IMR-90 (cell line): Measurements from ENCODE around the gene TRIM36. TPM values are rescaled to one million over a fixed set of nuclear protein-coding genes. Genes with fewer than 3 reads are reported as not detected.

Experiments
- ATAC-seq: fragments of 200-7000 bp; cut with Tn5 transposase; 2 replicates; pipeline ENCODE4 v1.9.1; 2020; ENCODE audit warnings: low read depth, mild to moderate bottlenecking, moderate library complexity
- BruUV-seq: library from RNA; stranded (reverse); fragments of 400-500 nt; replicated peaks from 2 replicates; lab custom pipeline; 2021; lab: Mats Ljungman, UMichigan
- CTCF ChIA-PET: fragments of 300-600 bp; formaldehyde crosslinking; extraction: SDS; loops from one replicate; lab custom pipeline; 2021; ENCODE audit warnings: antibody characterized with exemption; lab: Yijun Ruan, JAX
- POLR2A ChIA-PET: fragments of 300-600 bp; sonication (Branson Sonifier 250); formaldehyde crosslinking; loops from one replicate; lab custom pipeline; 2022; ENCODE audit warnings: antibody characterized with exemption; ENCODE audit not compliant: unreplicated experiment; lab: Charles Lee
- DNase-seq: peaks from one replicate; pipeline ENCODE4 v3.0.0; 2013
- H2AFZ ChIP-seq: replicated peaks from 2 replicates; pipeline ENCODE3; 2013; ENCODE audit warnings: low read length, mild to moderate bottlenecking; ENCODE audit not compliant: poor library complexity
- H2AK5ac ChIP-seq: 2 replicates; pipeline ENCODE4 v1.6.1; 2013; ENCODE audit warnings: low read depth, low read length, inconsistent platforms
- H2AK9ac ChIP-seq: replicated peaks from 2 replicates; pipeline ENCODE3; 2013; ENCODE audit warnings: mild to moderate bottlenecking, low read depth, low read length, moderate library complexity; ENCODE audit not compliant: poor library complexity
- H2BK120ac ChIP-seq: 2 replicates; pipeline ENCODE4 v1.6.1; 2013; ENCODE audit warnings: low read depth, low read length, inconsistent platforms
- H2BK15ac ChIP-seq: 3 replicates; pipeline ENCODE4 v1.6.1; 2013; ENCODE audit warnings: low read depth, low read length, inconsistent platforms
- H2BK20ac ChIP-seq: 2 replicates; pipeline ENCODE4 v1.6.1; 2013; ENCODE audit warnings: low read depth, mild to moderate bottlenecking, inconsistent platforms, low read length, moderate library complexity
- H2BK5ac ChIP-seq: 2 replicates; pipeline ENCODE4 v1.6.1; 2013; ENCODE audit warnings: mild to moderate bottlenecking, low read depth, low read length, inconsistent platforms; ENCODE audit not compliant: poor library complexity, severe bottlenecking
- H3K14ac ChIP-seq: replicated peaks from 2 replicates; pipeline ENCODE4 v1.6.1; 2013; ENCODE audit warnings: low read depth, low read length, inconsistent platforms
- H3K18ac ChIP-seq: 2 replicates; pipeline ENCODE4 v1.6.1; 2013; ENCODE audit warnings: low read depth, low read length, control low read depth
- H3K23ac ChIP-seq: 2 replicates; pipeline ENCODE4 v1.6.1; 2013; ENCODE audit warnings: low read depth, low read length, inconsistent platforms
- H3K27ac ChIP-seq: 2 replicates; pipeline ENCODE4 v1.5.1; 2013; ENCODE audit warnings: mild to moderate bottlenecking, control low read depth, low read length; ENCODE audit not compliant: insufficient read depth
- H3K27me3 ChIP-seq: 2 replicates; pipeline ENCODE4 v1.6.1; 2013; ENCODE audit warnings: low read length; ENCODE audit not compliant: control insufficient read depth, insufficient read depth
- H3K36me3 ChIP-seq: 2 replicates; pipeline ENCODE4 v1.6.1; 2013; ENCODE audit warnings: low read length, mixed read lengths; ENCODE audit not compliant: control insufficient read depth, insufficient read depth
- H3K4ac ChIP-seq: 2 replicates; pipeline ENCODE4 v1.6.1; 2013; ENCODE audit warnings: low read depth, low read length, inconsistent platforms
- H3K4me1 ChIP-seq: 2 replicates; pipeline ENCODE4 v1.6.1; 2013; ENCODE audit warnings: low read length, mixed read lengths; ENCODE audit not compliant: control insufficient read depth, insufficient read depth
- H3K4me2 ChIP-seq: 2 replicates; pipeline ENCODE4 v1.6.1; 2013; ENCODE audit warnings: low read depth, mild to moderate bottlenecking, control low read depth, low read length, moderate library complexity
- H3K4me3 ChIP-seq: 2 replicates; pipeline ENCODE4 v1.5.1; 2013; ENCODE audit warnings: low read depth, mild to moderate bottlenecking, control low read depth, low read length, moderate library complexity; ENCODE audit not compliant: insufficient read depth
- H3K56ac ChIP-seq: 2 replicates; pipeline ENCODE4 v1.6.1; 2013; ENCODE audit warnings: low read length, inconsistent platforms; ENCODE audit not compliant: insufficient read depth; ENCODE audit errors: extremely low read depth
- H3K79me1 ChIP-seq, 2 experiments: 2 replicates each; pipeline ENCODE4 v1.6.1; 2013; ENCODE audit warnings: low read length in 2 of 2, inconsistent platforms in 1 of 2, low read depth in 1 of 2
- H3K9ac ChIP-seq: 2 replicates; pipeline ENCODE4 v1.6.1; 2013; ENCODE audit warnings: low read depth, low read length, control low read depth
- H3K9me1 ChIP-seq: 2 replicates; pipeline ENCODE4 v1.6.1; 2013; ENCODE audit warnings: low read length, inconsistent platforms; ENCODE audit not compliant: insufficient read depth
- H3K9me3 ChIP-seq: 2 replicates; pipeline ENCODE4 v1.6.1; 2013; ENCODE audit warnings: low read length; ENCODE audit not compliant: control insufficient read depth, insufficient read depth
- H4K20me1 ChIP-seq: 2 replicates; pipeline ENCODE4 v1.6.1; 2013; ENCODE audit warnings: low read length, inconsistent platforms; ENCODE audit not compliant: insufficient read depth
- H4K5ac ChIP-seq: 2 replicates; pipeline ENCODE4 v1.6.1; 2013; ENCODE audit warnings: mild to moderate bottlenecking, low read depth, low read length, control low read depth
- H4K8ac ChIP-seq, 2 experiments: 2 replicates each; pipeline ENCODE4 v1.6.1; 2013; ENCODE audit warnings: low read depth in 2 of 2, low read length in 2 of 2, control low read depth in 1 of 2, inconsistent platforms in 1 of 2
- H4K91ac ChIP-seq: 2 replicates; pipeline ENCODE4 v1.6.1; 2013; ENCODE audit warnings: low read depth, low read length, inconsistent platforms; ENCODE audit not compliant: insufficient read depth
- BHLHE40 ChIP-seq: fragments of 150-350 bp; IDR thresholded peaks from 2 replicates; pipeline ENCODE4 v1.6.1; 2016; ENCODE audit warnings: mild to moderate bottlenecking, low read depth, low read length
- CEBPB ChIP-seq: IDR thresholded peaks from 2 replicates; pipeline ENCODE4 v1.6.1; 2012; ENCODE audit warnings: low read depth, low read length, improper control_type of control experiment
- CHD1 ChIP-seq: IDR thresholded peaks from 2 replicates; pipeline ENCODE4 v1.6.1; 2012; ENCODE audit warnings: low read depth, low read length, improper control_type of control experiment
- FOS ChIP-seq: fragments of 150-350 bp; IDR thresholded peaks from 2 replicates; pipeline ENCODE4 v1.6.1; 2016; ENCODE audit warnings: low read depth, low read length
- MAFK ChIP-seq: IDR thresholded peaks from 2 replicates; pipeline ENCODE4 v1.6.1; 2012; ENCODE audit warnings: low read depth, low read length, improper control_type of control experiment
- MAZ ChIP-seq: IDR thresholded peaks from 2 replicates; pipeline ENCODE4 v1.6.1; 2012; ENCODE audit warnings: low read depth, mild to moderate bottlenecking, low read length, improper control_type of control experiment, moderate library complexity, borderline replicate concordance
- MXI1 ChIP-seq: IDR thresholded peaks from 2 replicates; pipeline ENCODE4 v1.6.1; 2012; ENCODE audit warnings: low read depth, mild to moderate bottlenecking, low read length, moderate library complexity, borderline replicate concordance
- NFE2L2 ChIP-seq: fragments of 150-350 bp; IDR thresholded peaks from 2 replicates; pipeline ENCODE4 v1.6.1; 2016; ENCODE audit warnings: low read depth, mild to moderate bottlenecking, low read length
- POLR2A ChIP-seq: IDR thresholded peaks from 2 replicates; pipeline ENCODE4 v1.6.1; 2012; ENCODE audit warnings: mild to moderate bottlenecking, low read depth, low read length
- RAD21 ChIP-seq: IDR thresholded peaks from 2 replicates; pipeline ENCODE4 v1.6.1; 2012; ENCODE audit warnings: low read length, improper control_type of control experiment
- RCOR1 ChIP-seq: IDR thresholded peaks from 2 replicates; pipeline ENCODE4 v1.6.1; 2012; ENCODE audit warnings: mild to moderate bottlenecking, low read length, improper control_type of control experiment; ENCODE audit not compliant: insufficient replicate concordance
- RFX5 ChIP-seq: IDR thresholded peaks from 2 replicates; pipeline ENCODE4 v1.8.0; 2012; ENCODE audit warnings: low read depth, mild to moderate bottlenecking, low read length, moderate library complexity
- SMC3 ChIP-seq: fragments of 150-350 bp; IDR thresholded peaks from 2 replicates; pipeline ENCODE4 v1.6.1; 2016; ENCODE audit warnings: low read depth, mild to moderate bottlenecking, antibody characterized with exemption, low read length, moderate library complexity
- WGBS, 2 experiments: methylation state at CpG; one replicate each; pipeline versions ENCODE4 v1.1.5 to v1.1.7; 2013; ENCODE audit warnings: missing lambda C conversion rate in 2 of 2; ENCODE audit not compliant: insufficient read length in 1 of 2; ENCODE audit errors: extremely low coverage in 2 of 2; 5-methylcytosine and 5-hydroxymethylcytosine counted together
- dilution Hi-C: fragments of 300-500 bp; cut with HindIII; formaldehyde crosslinking; loops from one replicate; pipeline ENCODE4 v1.14.3; 2018; ENCODE audit warnings: low sequenced_read_pairs; ENCODE audit not compliant: unreplicated experiment
- in situ Hi-C: fragments of 300-500 bp; cut with MboI; formaldehyde crosslinking; loops from 3 replicates; pipeline ENCODE4 v1.14.3; 2019; ENCODE audit warnings: low sequenced_read_pairs, inconsistent platforms, mixed read lengths
- intact Hi-C: fragments of 100-400 bp; cut with micrococcal nuclease; formaldehyde crosslinking; loops from 2 replicates; pipeline ENCODE4 v1.10.0; 2022
- polyA plus RNA-seq, 3 experiments: library from polyadenylated mRNA; depleted of rRNA; stranded (reverse); fragments of >200 nt; gene quantifications; 2 replicates each; pipeline ENCODE4 v1.2.3, GENCODE V29; 2012; ENCODE audit warnings: low replicate concordance in 1 of 3
- total RNA-seq: library from RNA; depleted of rRNA; stranded (reverse); fragments of >200 nt; gene quantifications from 2 replicates; pipeline ENCODE4 v1.2.3, GENCODE V29; 2012
- TF ChIP-seq, protein P1 (sequence below): conservative IDR thresholded peaks from 2 replicates; pipeline ENCODE4 v1.5.1; 2012; ENCODE audit warnings: mild to moderate bottlenecking, low read depth, low read length, improper control_type of control experiment
- TF ChIP-seq, protein P2 (sequence below): fragments of 150-350 bp; IDR thresholded peaks from 2 replicates; pipeline ENCODE4 v1.6.1; 2016; ENCODE audit warnings: low read depth, mild to moderate bottlenecking, low read length, moderate library complexity, borderline replicate concordance
- TF ChIP-seq, protein P3 (sequence below): fragments of 150-350 bp; IDR thresholded peaks from 2 replicates; pipeline ENCODE4 v1.6.1; 2017; ENCODE audit warnings: mild to moderate bottlenecking, antibody characterized with exemption, low read length, low read depth

Gene TRIM36
- total and polyA plus RNA-seq, 2 of the 4 experiments (the other 2 are of a cell fraction) = 0.10 to 0.18 TPM

DNA sequence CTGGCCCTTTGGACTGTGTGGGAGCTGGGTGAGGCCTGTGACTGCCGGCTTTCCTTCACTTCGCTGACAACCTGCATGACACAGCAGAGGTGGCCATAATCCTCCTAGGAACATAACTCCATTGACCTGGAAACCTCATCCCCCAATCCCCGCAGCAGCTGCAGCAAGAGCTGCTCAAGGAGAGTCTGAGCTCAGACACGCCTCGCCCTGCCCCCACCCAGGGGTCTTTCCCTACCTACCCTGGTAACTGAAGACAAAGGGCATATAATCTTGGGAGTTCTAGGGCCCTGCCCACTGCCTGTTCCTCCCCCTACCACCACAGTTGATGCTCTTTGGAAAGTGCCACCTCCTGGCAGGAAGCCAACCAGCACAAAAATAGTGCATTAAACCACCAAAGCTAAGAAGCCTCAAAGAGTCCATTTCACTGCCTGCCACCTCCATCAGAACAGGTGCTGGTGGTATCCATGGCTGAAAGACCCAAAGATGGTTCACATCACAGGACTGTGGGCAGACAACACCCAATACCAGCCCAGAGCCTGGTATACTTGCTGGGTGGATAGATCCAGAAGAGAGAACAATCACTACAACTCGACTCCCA, 18.4 kb downstream of the TRIM36 start:
- no peak for ATAC-seq
- in situ Hi-C loops (no loop called here), intact Hi-C loops (no loop called here), dilution Hi-C loops (no loop called here)
- H2BK20ac ChIP-seq = no peak overlapping the region
- no peak overlapping the region for H2BK5ac ChIP-seq
- H4K8ac ChIP-seq = no peak overlapping the region
- ChIA-PET POLR2A (no interaction called here), CTCF (no interaction called here)
- no peak overlapping the region for H3K4me3 ChIP-seq
- TF ChIP-seq RCOR1 (no peak), FOS (no peak), SMC3 (no peak), MXI1 (no peak), RFX5 (no peak), CHD1 (no peak), NFE2L2 (no peak), RAD21 (no peak), BHLHE40 (no peak), POLR2A (no peak), CEBPB (no peak), MAZ (no peak), MAFK (no peak)
- TF ChIP-seq, protein P1, sequence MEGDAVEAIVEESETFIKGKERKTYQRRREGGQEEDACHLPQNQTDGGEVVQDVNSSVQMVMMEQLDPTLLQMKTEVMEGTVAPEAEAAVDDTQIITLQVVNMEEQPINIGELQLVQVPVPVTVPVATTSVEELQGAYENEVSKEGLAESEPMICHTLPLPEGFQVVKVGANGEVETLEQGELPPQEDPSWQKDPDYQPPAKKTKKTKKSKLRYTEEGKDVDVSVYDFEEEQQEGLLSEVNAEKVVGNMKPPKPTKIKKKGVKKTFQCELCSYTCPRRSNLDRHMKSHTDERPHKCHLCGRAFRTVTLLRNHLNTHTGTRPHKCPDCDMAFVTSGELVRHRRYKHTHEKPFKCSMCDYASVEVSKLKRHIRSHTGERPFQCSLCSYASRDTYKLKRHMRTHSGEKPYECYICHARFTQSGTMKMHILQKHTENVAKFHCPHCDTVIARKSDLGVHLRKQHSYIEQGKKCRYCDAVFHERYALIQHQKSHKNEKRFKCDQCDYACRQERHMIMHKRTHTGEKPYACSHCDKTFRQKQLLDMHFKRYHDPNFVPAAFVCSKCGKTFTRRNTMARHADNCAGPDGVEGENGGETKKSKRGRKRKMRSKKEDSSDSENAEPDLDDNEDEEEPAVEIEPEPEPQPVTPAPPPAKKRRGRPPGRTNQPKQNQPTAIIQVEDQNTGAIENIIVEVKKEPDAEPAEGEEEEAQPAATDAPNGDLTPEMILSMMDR = no peak
- TF ChIP-seq, protein P2, sequence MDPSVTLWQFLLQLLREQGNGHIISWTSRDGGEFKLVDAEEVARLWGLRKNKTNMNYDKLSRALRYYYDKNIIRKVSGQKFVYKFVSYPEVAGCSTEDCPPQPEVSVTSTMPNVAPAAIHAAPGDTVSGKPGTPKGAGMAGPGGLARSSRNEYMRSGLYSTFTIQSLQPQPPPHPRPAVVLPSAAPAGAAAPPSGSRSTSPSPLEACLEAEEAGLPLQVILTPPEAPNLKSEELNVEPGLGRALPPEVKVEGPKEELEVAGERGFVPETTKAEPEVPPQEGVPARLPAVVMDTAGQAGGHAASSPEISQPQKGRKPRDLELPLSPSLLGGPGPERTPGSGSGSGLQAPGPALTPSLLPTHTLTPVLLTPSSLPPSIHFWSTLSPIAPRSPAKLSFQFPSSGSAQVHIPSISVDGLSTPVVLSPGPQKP = no peak
- TF ChIP-seq, protein P3, sequence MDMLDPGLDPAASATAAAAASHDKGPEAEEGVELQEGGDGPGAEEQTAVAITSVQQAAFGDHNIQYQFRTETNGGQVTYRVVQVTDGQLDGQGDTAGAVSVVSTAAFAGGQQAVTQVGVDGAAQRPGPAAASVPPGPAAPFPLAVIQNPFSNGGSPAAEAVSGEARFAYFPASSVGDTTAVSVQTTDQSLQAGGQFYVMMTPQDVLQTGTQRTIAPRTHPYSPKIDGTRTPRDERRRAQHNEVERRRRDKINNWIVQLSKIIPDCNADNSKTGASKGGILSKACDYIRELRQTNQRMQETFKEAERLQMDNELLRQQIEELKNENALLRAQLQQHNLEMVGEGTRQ = no peak
- DNase-seq = no peak
- no peak overlapping the region for H3K18ac ChIP-seq
- no peak overlapping the region for H2AFZ ChIP-seq
- H3K4me2 ChIP-seq = no peak overlapping the region
- H3K27ac ChIP-seq = no peak overlapping the region
- no peak overlapping the region for H3K56ac ChIP-seq
- BruUV-seq = no TSS peak
- no peak overlapping the region for H4K91ac ChIP-seq
- no peaks in the 10 kb centered on the region for H3K9me3 ChIP-seq
- H3K9ac ChIP-seq = no peak overlapping the region
- no peaks in the 10 kb centered on the region for H3K27me3 ChIP-seq
- no peaks in the 10 kb centered on the region for H4K20me1 ChIP-seq
- no peak overlapping the region for H2BK120ac ChIP-seq
- no peaks in the 10 kb centered on the region for H3K36me3 ChIP-seq
- H3K79me1 ChIP-seq = no peaks in the 10 kb centered on the region
- no peaks in the 10 kb centered on the region for H3K9me1 ChIP-seq
- no CpG with 5 or more reads among the region's 6 CpGs for WGBS, 2 experiments
- no peak overlapping the region for H3K4ac ChIP-seq
- no peak overlapping the region for H2AK5ac ChIP-seq
- no peaks in the 10 kb centered on the region for H3K4me1 ChIP-seq
- H2BK15ac ChIP-seq = no peak overlapping the region
- H4K5ac ChIP-seq = no peak overlapping the region
- no peak overlapping the region for H3K14ac ChIP-seq
- H2AK9ac ChIP-seq = no peak overlapping the region
- H3K23ac ChIP-seq = no peak overlapping the region
